Fibroblast of mammary gland (primary cell): ENCODE measurements around the gene GLRA2.

ENCODE experiments used
- DNase-seq: peaks from one replicate; pipeline ENCODE4 v3.0.0-alpha.2; 2010; ENCODE audit warnings: low read depth
- H3K4me3 ChIP-seq: 2 replicates; pipeline ENCODE4 v1.5.1; 2011; ENCODE audit warnings: low read depth, mild to moderate bottlenecking, low read length, moderate library complexity; ENCODE audit not compliant: control insufficient read depth
- CTCF ChIP-seq: conservative IDR thresholded peaks from 2 replicates; pipeline ENCODE4 v1.5.1; 2011; ENCODE audit warnings: low read depth, low read length, inconsistent platforms; ENCODE audit not compliant: control insufficient read depth, insufficient read depth

The GLRA2 gene

GRCh38 chrX:14718403-14718802, 189.1 kb downstream of the GLRA2 start:
- TF ChIP-seq CTCF: no peak
- no peak overlapping the region for H3K4me3 ChIP-seq
- DNase-seq: peak; percentile 14

DNA sequence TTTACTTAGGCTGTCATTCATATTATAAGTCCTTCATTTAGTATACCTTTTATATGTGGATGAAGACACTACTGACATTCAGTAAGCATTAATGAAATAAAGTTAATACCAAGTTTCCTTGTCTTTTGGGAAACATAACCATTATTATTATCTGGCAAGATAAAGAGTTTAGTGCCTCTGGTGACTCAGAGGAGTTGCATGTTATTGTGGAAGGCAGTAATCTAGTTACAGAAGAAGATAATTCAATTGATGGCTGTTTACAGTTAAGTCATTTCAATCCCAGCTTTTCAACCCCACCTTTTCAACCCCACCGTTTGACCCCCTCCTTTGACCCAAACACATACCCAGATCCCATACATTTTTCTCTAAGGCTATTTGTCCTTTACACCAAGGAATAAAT, 199.7 kb downstream of the GLRA2 start:
- TF ChIP-seq CTCF: no peak
- DNase-seq: no peak
- H3K4me3 ChIP-seq: no peak overlapping the region

DNA sequence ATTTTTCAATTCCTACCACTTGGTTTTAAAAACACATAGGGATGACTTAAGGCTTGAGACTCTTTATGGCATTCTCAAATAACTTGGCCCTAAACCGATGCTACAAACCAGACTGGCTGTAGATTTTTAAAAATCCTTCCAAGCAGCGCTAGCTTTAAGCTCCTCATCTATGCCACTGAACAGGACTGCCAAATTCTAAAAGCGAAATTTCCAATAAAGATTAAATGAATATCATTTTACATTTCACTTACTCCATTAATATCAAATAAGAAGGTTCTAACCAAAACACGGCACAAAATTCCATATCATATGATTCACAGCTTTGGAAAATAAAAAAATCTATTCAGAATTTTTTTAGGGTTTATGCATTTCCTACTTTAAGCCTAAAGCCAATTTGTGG, 209.3 kb downstream of the GLRA2 start:
- no peak for TF ChIP-seq CTCF
- DNase-seq: peak; percentile 14

DNA sequence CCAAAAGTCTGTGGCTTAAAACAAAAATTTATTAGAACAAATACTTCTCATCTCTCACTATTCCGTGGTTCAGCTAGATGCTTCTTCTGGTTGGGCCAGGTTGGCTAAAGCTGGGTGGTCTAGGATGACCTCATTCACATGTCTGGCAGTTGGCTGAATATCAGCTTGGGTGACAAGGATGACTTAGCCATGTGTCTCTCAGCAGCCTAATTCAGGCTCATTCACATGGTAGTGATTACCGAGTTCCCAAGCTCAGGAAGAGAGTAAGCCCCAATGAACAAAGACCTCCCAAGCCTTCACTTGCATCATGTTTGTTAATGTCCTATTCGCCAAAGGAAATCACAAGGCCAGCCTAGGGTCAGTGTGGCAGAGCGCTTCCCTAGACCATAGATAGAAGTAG, 224.1 kb downstream of the GLRA2 start:
- TF ChIP-seq CTCF: no peak
- peak; percentile 2 for DNase-seq
- H3K4me3 ChIP-seq: no peak overlapping the region

More for the DNA sequence above, 209.3 kb downstream of the GLRA2 start:
- no peak overlapping the region for H3K4me3 ChIP-seq

- no peak overlapping the region for H3K4me3 ChIP-seq
- DNase-seq: no peak
- TF ChIP-seq CTCF: no peak
Measured at GRCh38 chrX:14758029-14758491, 228.7 kb downstream of the GLRA2 start.

DNA sequence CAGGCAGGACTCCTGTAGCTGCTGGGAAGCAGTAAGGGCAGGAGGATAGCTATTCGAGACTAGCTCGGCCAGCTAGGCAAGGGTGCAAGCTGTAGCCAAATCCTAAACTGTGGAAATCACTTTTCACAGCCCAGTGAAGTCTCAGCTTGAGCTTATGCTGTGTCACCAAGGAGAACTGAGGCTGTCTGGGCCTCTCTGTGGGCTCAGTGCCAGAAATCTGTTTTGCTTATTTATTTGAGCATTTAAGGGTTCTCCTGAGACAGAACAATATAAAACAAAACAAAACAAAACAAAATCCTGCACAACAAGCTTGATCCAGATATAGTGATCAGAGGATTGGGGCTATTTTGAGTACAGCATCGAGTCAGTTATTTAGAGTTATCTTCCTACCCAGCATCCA, 246.1 kb downstream of the GLRA2 start:
- no peak for DNase-seq
- TF ChIP-seq CTCF: no peak
- H3K4me3 ChIP-seq: no peak overlapping the region

- TF ChIP-seq CTCF: no peak
- H3K4me3 ChIP-seq: no peak overlapping the region
- no peak for DNase-seq
Measured at GRCh38 chrX:14776901-14777300, 247.6 kb downstream of the GLRA2 start.
